HEK293 (cell line): ENCODE data around the gene AKAP6.

Source experiments
- CTCF ChIA-PET: fragments of 350-600 bp; formaldehyde crosslinking; extraction: SDS; loops from one replicate; lab custom pipeline; 2021; ENCODE audit warnings: antibody characterized with exemption; lab: Yijun Ruan, JAX
- POLR2A ChIA-PET: fragments of 300-600 bp; formaldehyde crosslinking; extraction: SDS; loops from one replicate; lab custom pipeline; 2020; ENCODE audit warnings: antibody characterized with exemption, inconsistent platforms; lab: Yijun Ruan, JAX
- H3K27ac ChIP-seq: fragments of 200-500 bp; sonication (Bioruptor generic); 2 replicates; pipeline ENCODE4 v1.5.1; 2014; ENCODE audit warnings: low read depth, low read length, control low read depth, inconsistent platforms; ENCODE audit errors: extremely low read depth
- H3K36me3 ChIP-seq, 2 experiments: fragments of 200-500 bp in 1 of 2; sonication (Bioruptor generic) in 1 of 2; 1 replicate in 1 of 2; 2 replicates in 1 of 2; pipeline ENCODE4 v1.5.1; 2014 to 2017; ENCODE audit warnings: inconsistent platforms in 2 of 2, low read length in 2 of 2; ENCODE audit not compliant: control insufficient read depth in 2 of 2, insufficient read depth in 1 of 2
- H3K4me1 ChIP-seq: fragments of 200-500 bp; sonication (Bioruptor generic); 2 replicates; pipeline ENCODE4 v1.5.1; 2014; ENCODE audit warnings: mild to moderate bottlenecking, low read length, inconsistent platforms; ENCODE audit not compliant: control insufficient read depth, insufficient read depth
- H3K4me3 ChIP-seq: 2 replicates; pipeline ENCODE4 v1.5.1; 2011; ENCODE audit warnings: low read depth, mild to moderate bottlenecking, control low read depth, low read length, moderate library complexity
- H3K9me3 ChIP-seq: fragments of 200-500 bp; sonication (Bioruptor generic); 2 replicates; pipeline ENCODE4 v1.5.1; 2014; ENCODE audit warnings: low read depth, low read length, inconsistent platforms; ENCODE audit not compliant: control insufficient read depth, insufficient read depth
- ATF2 ChIP-seq: fragments of 450-650 bp; formaldehyde crosslinking; IDR thresholded peaks from 2 replicates; pipeline ENCODE4 v1.5.1; 2016; ENCODE audit warnings: missing biosample characterization, missing genetic modification characterization, low read depth
- KLF16 ChIP-seq: fragments of 450-650 bp; formaldehyde crosslinking; IDR thresholded peaks from 2 replicates; pipeline ENCODE4 v1.5.1; 2017; ENCODE audit warnings: missing biosample characterization, missing genetic modification characterization
- REPIN1 ChIP-seq: fragments of 450-650 bp; formaldehyde crosslinking; IDR thresholded peaks from 2 replicates; pipeline ENCODE4 v1.5.1; 2017; ENCODE audit warnings: missing biosample characterization, missing genetic modification characterization, low read depth
- SP7 ChIP-seq: fragments of 450-650 bp; formaldehyde crosslinking; IDR thresholded peaks from 2 replicates; pipeline ENCODE4 v1.5.1; 2016; ENCODE audit warnings: missing biosample characterization, missing genetic modification characterization
- TCF7L2 ChIP-seq: IDR thresholded peaks from 2 replicates; pipeline ENCODE4 v1.6.1; 2011; ENCODE audit warnings: low read depth, mild to moderate bottlenecking, inconsistent platforms, low read length, moderate library complexity, borderline replicate concordance
- YY1 ChIP-seq: fragments of 450-650 bp; formaldehyde crosslinking; IDR thresholded peaks from 2 replicates; pipeline ENCODE4 v1.5.1; 2018; ENCODE audit warnings: missing biosample characterization, missing genetic modification characterization
- ZBTB20 ChIP-seq: fragments of 450-650 bp; formaldehyde crosslinking; IDR thresholded peaks from 2 replicates; pipeline ENCODE4 v1.5.1; 2016; ENCODE audit warnings: missing biosample characterization, missing genetic modification characterization
- ZBTB7A ChIP-seq: fragments of 450-650 bp; formaldehyde crosslinking; IDR thresholded peaks from 2 replicates; pipeline ENCODE4 v1.5.1; 2016; ENCODE audit warnings: low read depth, missing biosample characterization, missing genetic modification characterization
- ZNF138 ChIP-seq: fragments of 450-650 bp; formaldehyde crosslinking; IDR thresholded peaks from 2 replicates; pipeline ENCODE4 v1.5.1; 2016; ENCODE audit warnings: missing biosample characterization, missing genetic modification characterization, borderline replicate concordance
- ZNF146 ChIP-seq: fragments of 450-650 bp; formaldehyde crosslinking; IDR thresholded peaks from 2 replicates; pipeline ENCODE4 v1.5.1; 2016; ENCODE audit warnings: missing biosample characterization, missing genetic modification characterization
- ZNF266 ChIP-seq: fragments of 450-650 bp; formaldehyde crosslinking; IDR thresholded peaks from 2 replicates; pipeline ENCODE4 v1.5.1; 2016; ENCODE audit warnings: missing biosample characterization, missing genetic modification characterization, low read depth
- ZNF426 ChIP-seq: fragments of 450-650 bp; formaldehyde crosslinking; IDR thresholded peaks from 2 replicates; pipeline ENCODE4 v1.5.1; 2017; ENCODE audit warnings: missing biosample characterization, missing genetic modification characterization, mild to moderate bottlenecking, inconsistent platforms, moderate library complexity
- ZNF501 ChIP-seq: fragments of 450-650 bp; formaldehyde crosslinking; IDR thresholded peaks from 2 replicates; pipeline ENCODE4 v1.5.1; 2016; ENCODE audit warnings: missing biosample characterization, missing genetic modification characterization
- ZNF544 ChIP-seq: fragments of 450-650 bp; formaldehyde crosslinking; IDR thresholded peaks from 2 replicates; pipeline ENCODE4 v1.5.0; 2017; ENCODE audit warnings: missing biosample characterization, missing genetic modification characterization
- ZNF561 ChIP-seq: fragments of 450-650 bp; IDR thresholded peaks from 2 replicates; pipeline ENCODE4 v1.5.1; 2018; ENCODE audit warnings: missing biosample characterization, missing genetic modification characterization, borderline replicate concordance
- ZNF610 ChIP-seq: fragments of 450-650 bp; formaldehyde crosslinking; IDR thresholded peaks from 2 replicates; pipeline ENCODE4 v1.5.1; 2016; ENCODE audit warnings: missing biosample characterization, missing genetic modification characterization, borderline replicate concordance
- ZNF660 ChIP-seq: fragments of 450-650 bp; IDR thresholded peaks from 2 replicates; pipeline ENCODE4 v1.5.1; 2018; ENCODE audit warnings: missing biosample characterization, mild to moderate bottlenecking, missing genetic modification characterization
- TF ChIP-seq, protein P1 (sequence below): sonication (generic); formaldehyde crosslinking; IDR thresholded peaks from 2 replicates; pipeline ENCODE4 v1.8.1; 2022; ENCODE audit warnings: mild to moderate bottlenecking, moderate library complexity, missing genetic modification reagents
- TF ChIP-seq, protein P2 (sequence below): fragments of 450-650 bp; formaldehyde crosslinking; conservative IDR thresholded peaks from 2 replicates; pipeline ENCODE4 v1.5.1; 2016; ENCODE audit warnings: low read depth, missing biosample characterization, missing genetic modification characterization
- TF ChIP-seq, protein P3 (sequence below): fragments of 450-650 bp; IDR thresholded peaks from 2 replicates; pipeline ENCODE4 v1.5.1; 2018; ENCODE audit warnings: missing biosample characterization, mild to moderate bottlenecking, missing genetic modification characterization
- TF ChIP-seq, protein P4 (sequence below): fragments of 450-650 bp; formaldehyde crosslinking; IDR thresholded peaks from 2 replicates; pipeline ENCODE4 v1.5.1; 2017; ENCODE audit warnings: missing biosample characterization, missing genetic modification characterization

AKAP6 gene

DNA sequence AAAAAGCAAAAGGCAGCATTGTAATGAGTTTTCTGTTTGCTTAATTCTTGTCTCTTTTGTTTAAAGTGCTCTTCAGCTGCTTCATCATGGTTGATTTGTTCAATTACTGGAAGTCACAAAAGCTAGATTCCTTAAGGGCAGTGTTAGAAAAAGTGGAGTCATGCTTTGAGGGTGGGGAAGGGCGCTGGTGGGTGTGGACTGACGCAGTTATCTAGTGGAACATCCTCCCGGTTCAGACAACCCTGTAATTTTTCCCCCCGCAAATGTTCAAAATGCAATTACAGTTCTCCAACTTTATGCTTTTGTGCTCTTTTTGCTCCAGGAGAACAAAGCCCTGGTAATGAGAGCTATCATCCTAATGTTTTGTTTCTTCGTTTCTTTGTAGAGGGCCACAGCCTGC, 2.1 kb downstream of the AKAP6 start:
- TF ChIP-seq ZNF266 (tag by site-specific recombination) (no peak), TCF7L2 (no peak), SP7 (0 out of 2 replicates have a peak, but pooled peaks have one; percentile 19), ZNF610 (no peak)
- TF ChIP-seq, protein P1, sequence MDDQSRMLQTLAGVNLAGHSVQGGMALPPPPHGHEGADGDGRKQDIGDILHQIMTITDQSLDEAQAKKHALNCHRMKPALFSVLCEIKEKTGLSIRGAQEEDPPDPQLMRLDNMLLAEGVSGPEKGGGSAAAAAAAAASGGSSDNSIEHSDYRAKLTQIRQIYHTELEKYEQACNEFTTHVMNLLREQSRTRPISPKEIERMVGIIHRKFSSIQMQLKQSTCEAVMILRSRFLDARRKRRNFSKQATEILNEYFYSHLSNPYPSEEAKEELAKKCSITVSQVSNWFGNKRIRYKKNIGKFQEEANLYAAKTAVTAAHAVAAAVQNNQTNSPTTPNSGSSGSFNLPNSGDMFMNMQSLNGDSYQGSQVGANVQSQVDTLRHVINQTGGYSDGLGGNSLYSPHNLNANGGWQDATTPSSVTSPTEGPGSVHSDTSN (CRISPR knock-in tag) = no peak
- ChIA-PET CTCF (interaction anchor here (1.2 kb wide), 1 partner anchor 11 kb away, joined by 6 read pairs; no protein-coding TSS in a partner anchor), POLR2A (interaction anchor here (0.6 kb wide), 1 partner anchor 918 kb away, joined by 6 read pairs; no protein-coding TSS in a partner anchor)
- Histone ChIP-seq H3K4me3 (no peak overlapping the region), H3K9me3 (no peaks in the 10 kb centered on the region), H3K27ac (no peak overlapping the region), H3K36me3 (no peaks in the 10 kb centered on the region), H3K4me1 (peaks cover 5% of the 10 kb centered on the region; the same call in 1 of the 2 replicates)

DNA sequence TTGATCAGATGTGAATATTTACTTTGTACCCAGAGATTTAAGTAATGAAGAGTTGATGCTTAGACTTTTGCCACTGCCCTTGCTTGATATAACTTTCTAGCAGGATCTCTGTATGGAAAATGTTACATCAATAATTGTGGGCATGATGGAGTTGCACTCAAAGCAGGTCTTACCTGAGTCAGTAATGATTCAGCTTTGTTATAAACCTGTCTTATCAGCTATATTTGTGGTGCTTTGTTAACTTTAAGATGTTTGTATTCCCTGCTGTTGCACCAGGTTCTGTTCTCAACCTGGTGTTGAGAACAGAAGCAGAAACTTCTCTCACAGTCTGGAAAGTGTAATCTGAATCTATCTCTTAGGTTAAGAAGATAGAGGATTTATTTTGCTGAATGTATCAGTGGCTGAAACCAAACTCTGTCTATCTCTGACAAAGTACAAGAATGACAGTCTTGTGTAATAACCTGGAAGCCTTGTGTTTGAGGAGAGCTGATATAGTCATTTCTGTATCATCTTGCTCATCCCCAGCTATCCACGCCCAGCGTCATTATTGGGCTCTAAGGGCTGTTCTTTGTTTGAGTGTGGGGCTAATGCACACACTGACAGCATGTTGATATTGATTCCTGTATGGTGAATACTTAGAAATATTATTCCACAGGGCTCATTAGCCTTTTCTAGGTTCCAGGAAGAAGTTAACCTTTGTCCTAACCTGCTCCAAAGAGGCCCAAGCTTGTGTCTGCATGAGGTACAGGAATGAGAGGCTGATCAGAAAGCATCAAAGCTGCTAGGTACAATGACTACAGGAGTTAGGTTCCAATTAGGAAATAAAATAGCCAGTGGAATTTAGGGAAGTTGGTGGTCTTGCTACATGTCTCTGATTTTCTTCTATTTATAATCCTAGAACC, 3.6 kb downstream of the AKAP6 start:
- POLR2A ChIA-PET = no interaction called here
- CTCF ChIA-PET = interaction anchor here (0.7 kb wide), 1 partner anchor 50 kb away, joined by 8 read pairs; no protein-coding TSS in a partner anchor
- Histone ChIP-seq H3K4me1 (peaks cover 5% of the 10 kb centered on the region; the same call in 1 of the 2 replicates), H3K27ac (no peak overlapping the region), H3K4me3 (no peak overlapping the region), H3K36me3 (no peaks in the 10 kb centered on the region), H3K9me3 (no peaks in the 10 kb centered on the region)
- TF ChIP-seq ZNF146 = no peak
- TF ChIP-seq REPIN1 (tag by site-specific recombination) = no peak
- TF ChIP-seq ZNF660 (tag by site-specific recombination) = no peak
- TF ChIP-seq YY1 (tag by site-specific recombination) = no peak
- TF ChIP-seq ZNF544 = no peak
- TF ChIP-seq ZNF426 (tag by site-specific recombination) = no peak
- TF ChIP-seq ZNF138 (tag by site-specific recombination) = no peak
- TF ChIP-seq ATF2 (tag by site-specific recombination) = no peak
- TF ChIP-seq ZNF501 (tag by site-specific recombination) = no peak
- TF ChIP-seq, protein P2, sequence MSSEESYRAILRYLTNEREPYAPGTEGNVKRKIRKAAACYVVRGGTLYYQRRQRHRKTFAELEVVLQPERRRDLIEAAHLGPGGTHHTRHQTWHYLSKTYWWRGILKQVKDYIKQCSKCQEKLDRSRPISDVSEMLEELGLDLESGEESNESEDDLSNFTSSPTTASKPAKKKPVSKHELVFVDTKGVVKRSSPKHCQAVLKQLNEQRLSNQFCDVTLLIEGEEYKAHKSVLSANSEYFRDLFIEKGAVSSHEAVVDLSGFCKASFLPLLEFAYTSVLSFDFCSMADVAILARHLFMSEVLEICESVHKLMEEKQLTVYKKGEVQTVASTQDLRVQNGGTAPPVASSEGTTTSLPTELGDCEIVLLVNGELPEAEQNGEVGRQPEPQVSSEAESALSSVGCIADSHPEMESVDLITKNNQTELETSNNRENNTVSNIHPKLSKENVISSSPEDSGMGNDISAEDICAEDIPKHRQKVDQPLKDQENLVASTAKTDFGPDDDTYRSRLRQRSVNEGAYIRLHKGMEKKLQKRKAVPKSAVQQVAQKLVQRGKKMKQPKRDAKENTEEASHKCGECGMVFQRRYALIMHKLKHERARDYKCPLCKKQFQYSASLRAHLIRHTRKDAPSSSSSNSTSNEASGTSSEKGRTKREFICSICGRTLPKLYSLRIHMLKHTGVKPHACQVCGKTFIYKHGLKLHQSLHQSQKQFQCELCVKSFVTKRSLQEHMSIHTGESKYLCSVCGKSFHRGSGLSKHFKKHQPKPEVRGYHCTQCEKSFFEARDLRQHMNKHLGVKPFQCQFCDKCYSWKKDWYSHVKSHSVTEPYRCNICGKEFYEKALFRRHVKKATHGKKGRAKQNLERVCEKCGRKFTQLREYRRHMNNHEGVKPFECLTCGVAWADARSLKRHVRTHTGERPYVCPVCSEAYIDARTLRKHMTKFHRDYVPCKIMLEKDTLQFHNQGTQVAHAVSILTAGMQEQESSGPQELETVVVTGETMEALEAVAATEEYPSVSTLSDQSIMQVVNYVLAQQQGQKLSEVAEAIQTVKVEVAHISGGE = no peak
- TF ChIP-seq, protein P3, sequence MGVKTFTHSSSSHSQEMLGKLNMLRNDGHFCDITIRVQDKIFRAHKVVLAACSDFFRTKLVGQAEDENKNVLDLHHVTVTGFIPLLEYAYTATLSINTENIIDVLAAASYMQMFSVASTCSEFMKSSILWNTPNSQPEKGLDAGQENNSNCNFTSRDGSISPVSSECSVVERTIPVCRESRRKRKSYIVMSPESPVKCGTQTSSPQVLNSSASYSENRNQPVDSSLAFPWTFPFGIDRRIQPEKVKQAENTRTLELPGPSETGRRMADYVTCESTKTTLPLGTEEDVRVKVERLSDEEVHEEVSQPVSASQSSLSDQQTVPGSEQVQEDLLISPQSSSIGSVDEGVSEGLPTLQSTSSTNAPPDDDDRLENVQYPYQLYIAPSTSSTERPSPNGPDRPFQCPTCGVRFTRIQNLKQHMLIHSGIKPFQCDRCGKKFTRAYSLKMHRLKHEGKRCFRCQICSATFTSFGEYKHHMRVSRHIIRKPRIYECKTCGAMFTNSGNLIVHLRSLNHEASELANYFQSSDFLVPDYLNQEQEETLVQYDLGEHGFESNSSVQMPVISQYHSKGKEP = no peak
- TF ChIP-seq KLF16 (tag by site-specific recombination) = no peak
- TF ChIP-seq ZBTB20 (tag by site-specific recombination) = no peak
- TF ChIP-seq, protein P4, sequence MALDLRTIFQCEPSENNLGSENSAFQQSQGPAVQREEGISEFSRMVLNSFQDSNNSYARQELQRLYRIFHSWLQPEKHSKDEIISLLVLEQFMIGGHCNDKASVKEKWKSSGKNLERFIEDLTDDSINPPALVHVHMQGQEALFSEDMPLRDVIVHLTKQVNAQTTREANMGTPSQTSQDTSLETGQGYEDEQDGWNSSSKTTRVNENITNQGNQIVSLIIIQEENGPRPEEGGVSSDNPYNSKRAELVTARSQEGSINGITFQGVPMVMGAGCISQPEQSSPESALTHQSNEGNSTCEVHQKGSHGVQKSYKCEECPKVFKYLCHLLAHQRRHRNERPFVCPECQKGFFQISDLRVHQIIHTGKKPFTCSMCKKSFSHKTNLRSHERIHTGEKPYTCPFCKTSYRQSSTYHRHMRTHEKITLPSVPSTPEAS (tag by site-specific recombination) = no peak
- no peak for TF ChIP-seq ZBTB7A (tag by site-specific recombination)
- TF ChIP-seq ZNF561 (tag by site-specific recombination) = no peak
